ENCODE results near the gene ITIH5. TPM values are rescaled to one million over a fixed set of nuclear protein-coding genes. Genes with fewer than 3 reads are reported as not detected.

ITIH5 gene
- total and polyA plus RNA-seq, 9 of the 15 experiments (the other 6 are each of a cell fraction or from before 2014, with no cell fraction given): 0.52 to 4.5 (median 2.6) TPM

GRCh38 chr10:7598771-7599170 lies 68.0 kb downstream of the ITIH5 start (continued):
- no peak for TF ChIP-seq KLF13 (tag; IDR thresholded peaks at IDR 0.05; ENCODE audit: borderline replicate concordance, low read depth)
- TF ChIP-seq ARID2 (IDR thresholded peaks at IDR 0.05): no peak
- TF ChIP-seq ZNF277 (CRISPR knock-in tag; IDR thresholded peaks at IDR 0.05; ENCODE audit: borderline replicate concordance): no peak
- TF ChIP-seq ZNF449 (CRISPR knock-in tag; IDR thresholded peaks at IDR 0.05): no peak
- no peak for TF ChIP-seq XRCC4 (IDR thresholded peaks at IDR 0.05; ENCODE audit: extremely low read depth, insufficient read depth, insufficient read length)
- no peak for TF ChIP-seq FOXJ2 (tag; IDR thresholded peaks at IDR 0.05)
- no peak for TF ChIP-seq MIER1 (IDR thresholded peaks at IDR 0.05; ENCODE audit: low read depth)
- no peak for TF ChIP-seq NR2C2 (CRISPR knock-in tag; IDR thresholded peaks at IDR 0.05)
- no peak for TF ChIP-seq NR2C2 (tag; IDR thresholded peaks at IDR 0.05)
- TF ChIP-seq RBM34 (IDR thresholded peaks at IDR 0.05; ENCODE audit: borderline replicate concordance, insufficient read depth, low read length): no peak
